ENCODE results near the gene ARHGAP20.

ARHGAP20 gene

GRCh38 chr11:110711776-110712658, at the start of gene ARHGAP20:
ARHGAP20 (minus strand) TSS chr11:110712437; CDS start chr11:110712231, 206 bp downstream.
- peak; percentile 53 for DNase-seq

DNA sequence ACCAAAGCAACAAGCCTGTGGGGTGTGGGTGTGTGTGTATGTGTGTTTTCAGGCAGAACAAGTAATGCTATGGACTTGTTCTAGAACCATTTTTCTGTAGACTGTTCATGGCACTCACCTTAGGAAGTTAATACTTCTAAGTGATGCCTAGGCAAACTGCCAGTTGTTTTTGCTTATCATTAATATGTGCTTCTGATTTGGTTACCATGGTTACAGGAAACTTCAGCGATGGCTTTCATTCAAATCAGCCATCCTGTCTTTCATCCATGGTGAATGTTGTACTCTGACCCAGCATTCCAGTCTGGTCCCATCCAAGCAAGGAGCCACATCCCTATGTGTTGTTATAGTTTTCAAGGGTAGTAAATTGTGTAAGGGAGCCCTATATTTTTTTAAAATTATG, 49.8 kb upstream of the ARHGAP20 start:
- DNase-seq: peak; percentile 91

DNA sequence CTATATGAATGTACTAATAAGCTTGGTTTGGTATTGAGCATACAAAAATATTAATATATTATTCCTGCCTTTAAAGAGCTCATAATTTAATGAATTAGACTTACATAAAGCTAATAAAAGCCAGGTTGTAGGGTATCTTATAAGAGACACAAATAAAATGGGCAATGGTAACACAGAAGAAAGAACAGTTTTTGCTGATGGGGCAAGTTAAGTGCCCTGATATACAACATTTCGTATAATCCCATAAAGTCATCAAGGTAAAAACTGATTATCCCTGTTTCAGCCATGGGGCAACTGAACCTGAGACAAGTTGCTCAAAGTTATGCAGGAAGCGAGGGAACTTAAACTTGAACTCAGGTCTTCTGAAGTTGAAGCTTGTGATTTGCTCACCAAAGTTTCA, 48.9 kb upstream of the ARHGAP20 start:
- DNase-seq: no peak

DNA sequence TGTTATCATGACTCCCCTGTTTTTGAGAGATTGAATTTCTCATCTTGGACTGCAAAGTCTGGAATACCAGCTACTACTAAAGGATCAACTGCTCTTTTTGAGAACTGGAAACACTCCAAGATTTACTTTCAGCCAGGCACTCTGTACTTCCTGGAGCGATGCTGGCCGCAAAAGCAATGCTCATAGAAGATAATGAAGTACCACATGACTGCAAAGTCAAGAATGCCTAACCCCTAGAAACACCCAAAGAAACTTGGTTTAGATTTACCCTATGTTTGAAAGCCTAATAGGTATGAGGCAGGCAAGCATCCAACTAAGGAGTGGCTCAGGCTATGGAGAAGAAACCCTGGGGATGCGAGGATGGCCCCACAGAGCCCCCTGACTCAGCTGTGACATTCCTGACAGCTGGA, 47.7 kb upstream of the ARHGAP20 start:
- DNase-seq: peak; percentile 64

- no peak for DNase-seq
Observed at GRCh38 chr11:110757962-110758755, 45.9 kb upstream of the ARHGAP20 start.

- DNase-seq: no peak
Observed at GRCh38 chr11:110757066-110757465, 44.8 kb upstream of the ARHGAP20 start.

GRCh38 chr11:110755941-110756340, 43.7 kb upstream of the ARHGAP20 start:
- DNase-seq: no peak

DNA sequence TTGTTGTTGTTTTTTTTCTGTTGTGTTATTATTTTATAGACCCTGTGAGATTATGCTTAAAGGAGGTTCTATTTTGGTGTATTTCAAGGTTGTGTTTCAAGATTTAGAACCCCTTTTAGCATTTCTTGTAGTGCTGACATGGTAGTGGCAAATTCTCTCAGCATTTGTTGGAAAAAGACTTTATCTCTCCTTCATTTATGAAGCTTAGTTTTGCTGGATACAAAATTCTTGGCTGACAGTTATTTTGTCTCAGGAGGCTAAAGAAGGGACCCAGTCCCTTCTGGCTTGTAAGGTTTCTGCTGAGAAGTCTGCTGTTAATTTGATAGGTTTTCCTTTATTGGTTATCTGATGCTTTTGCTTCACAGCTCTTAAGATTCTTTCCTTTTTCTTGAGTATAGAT, 40.7 kb upstream of the ARHGAP20 start:
- no peak for DNase-seq

- DNase-seq: no peak
Observed at GRCh38 chr11:110750100-110750499, 37.9 kb upstream of the ARHGAP20 start.

- no peak for DNase-seq
Observed at GRCh38 chr11:110747531-110747930, 35.3 kb upstream of the ARHGAP20 start.

DNA sequence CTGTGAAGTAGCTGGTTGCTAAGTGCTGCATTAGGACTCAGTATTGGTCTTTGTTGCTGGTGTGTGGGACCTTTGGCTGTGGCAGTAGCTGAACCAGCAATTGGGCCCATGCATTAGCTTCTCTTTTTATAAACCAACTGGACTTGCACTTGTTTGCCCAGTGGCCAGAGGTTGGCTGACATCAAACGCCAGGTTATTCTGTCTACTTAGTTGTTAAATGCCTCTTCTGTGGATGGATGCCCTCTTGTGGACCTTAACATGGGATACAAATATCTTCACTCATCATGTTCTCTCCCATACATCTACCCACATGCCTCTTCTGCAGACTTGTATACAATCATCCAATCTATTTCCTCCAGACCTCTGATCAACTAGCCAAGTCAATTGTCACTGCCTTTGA, 26.4 kb upstream of the ARHGAP20 start:
- DNase-seq: no peak

GRCh38 chr11:110737593-110737992, 25.4 kb upstream of the ARHGAP20 start:
- no peak for DNase-seq

- no peak for DNase-seq
Observed at GRCh38 chr11:110736171-110736553, 23.9 kb upstream of the ARHGAP20 start.

GRCh38 chr11:110735455-110736170, 23.4 kb upstream of the ARHGAP20 start:
- no peak for DNase-seq

GRCh38 chr11:110734790-110735189, 22.6 kb upstream of the ARHGAP20 start:
- no peak for DNase-seq

- no peak for DNase-seq
Observed at GRCh38 chr11:110730773-110731172, 18.5 kb upstream of the ARHGAP20 start.

- no peak for DNase-seq
Observed at GRCh38 chr11:110728883-110729282, 16.6 kb upstream of the ARHGAP20 start.

GRCh38 chr11:110728476-110728875, 16.2 kb upstream of the ARHGAP20 start:
- DNase-seq: no peak

DNA sequence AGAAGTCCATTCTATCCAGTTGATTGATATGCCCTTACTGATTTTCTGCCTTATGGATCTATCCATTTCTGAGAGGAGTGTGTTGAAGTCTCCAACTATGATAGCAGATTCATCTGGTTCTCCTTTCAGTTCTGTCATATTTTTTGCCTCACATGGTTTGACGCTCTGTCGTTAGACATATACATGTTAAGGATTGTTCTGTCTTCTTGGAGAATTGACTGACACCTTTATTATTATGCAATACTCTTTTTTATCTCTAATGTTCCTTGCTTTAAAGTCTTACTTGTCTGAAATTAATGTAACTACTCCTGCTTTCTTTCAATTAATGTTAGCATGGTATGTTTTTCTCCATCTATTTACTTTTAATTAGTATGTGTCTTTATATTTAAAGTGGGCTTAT, 12.1 kb upstream of the ARHGAP20 start:
- DNase-seq: no peak

DNA sequence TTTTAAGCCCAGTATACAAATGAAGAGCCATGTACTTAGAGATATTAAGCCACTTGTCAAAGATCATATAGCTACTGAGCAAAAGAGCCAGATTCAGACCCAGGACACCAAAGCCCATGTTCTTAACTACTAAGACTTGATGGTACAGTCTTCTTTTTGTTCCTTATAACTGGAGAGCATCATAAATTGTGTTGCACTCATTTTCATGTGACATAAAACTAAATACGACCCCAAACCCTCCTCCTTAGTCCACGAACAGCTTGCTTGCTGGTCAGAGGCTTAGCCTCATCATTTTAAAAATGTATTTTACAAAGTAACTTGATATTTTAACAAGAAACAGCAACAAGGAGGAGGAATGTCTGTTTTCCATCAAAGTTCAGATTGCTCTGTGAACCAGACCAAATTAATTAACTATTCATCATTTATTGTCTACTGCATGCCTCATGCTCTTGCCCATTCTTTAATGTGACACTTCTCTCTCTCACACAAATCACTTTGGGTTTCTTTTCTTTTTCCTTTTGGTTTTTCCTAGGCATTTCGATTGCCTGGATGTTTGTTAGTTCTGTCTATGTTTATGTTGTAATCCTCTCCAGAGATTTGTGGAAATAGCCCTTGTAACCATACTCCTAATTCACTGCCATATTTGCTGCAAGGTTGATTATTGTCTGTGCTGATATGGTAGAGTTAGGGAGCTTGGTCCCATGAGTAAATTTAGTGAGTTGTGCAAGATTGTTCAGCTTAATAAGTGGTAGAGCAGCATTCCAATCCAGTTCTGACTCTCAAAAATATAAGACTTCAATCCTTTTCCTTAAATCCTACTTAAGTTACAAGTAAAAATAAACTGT, 8.4 kb upstream of the ARHGAP20 start:
- no peak for DNase-seq

GRCh38 chr11:110716361-110716760, 4.1 kb upstream of the ARHGAP20 start:
- no peak for DNase-seq

- DNase-seq: no peak
Observed at GRCh38 chr11:110715541-110715940, 3.3 kb upstream of the ARHGAP20 start.

DNA sequence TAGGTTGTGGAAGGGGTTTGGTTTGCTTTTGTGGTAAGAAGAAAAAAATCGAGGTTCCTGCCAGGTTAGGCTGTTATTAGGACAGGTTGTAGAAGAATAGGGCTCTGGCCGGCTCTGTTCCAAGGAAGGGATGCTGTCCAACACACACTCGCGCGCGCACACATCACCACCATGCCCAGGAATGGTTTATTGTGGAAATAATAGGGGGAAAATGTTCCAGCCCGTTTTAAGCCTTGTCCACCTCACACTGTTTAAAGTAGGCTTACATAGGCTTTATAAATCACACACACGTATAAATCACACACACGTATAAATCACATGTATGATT, 1.2 kb upstream of the ARHGAP20 start:
- no peak for DNase-seq
